Mucosa of rectum (tissue), 2 donors: Measurements from ENCODE around the gene MYRFL.
"Not testable (repeated sequence)": the region's sequence is repeated elsewhere in the genome, so short reads cannot be mapped to it uniquely, and the experiment has no call there.

Experiments
- H3K27ac ChIP-seq, 2 donors: one replicate each; pipeline ENCODE4 v1.7.0; 2013; ENCODE audit warnings: inconsistent platforms in 2 of 2, low read depth in 2 of 2, low read length in 2 of 2
- H3K27me3 ChIP-seq, 2 donors: one replicate each; pipeline ENCODE4 v1.7.0; 2013; ENCODE audit warnings: low read length in 2 of 2; ENCODE audit not compliant: control insufficient read depth in 2 of 2, insufficient read depth in 2 of 2
- H3K36me3 ChIP-seq, 2 donors: one replicate each; pipeline ENCODE4 v1.7.0; 2013; ENCODE audit warnings: low read length in 2 of 2; ENCODE audit not compliant: control insufficient read depth in 2 of 2, insufficient read depth in 2 of 2
- H3K4me1 ChIP-seq, 2 donors: one replicate each; pipeline ENCODE4 v1.7.0; 2013; ENCODE audit warnings: low read length in 2 of 2, mild to moderate bottlenecking in 1 of 2; ENCODE audit not compliant: control insufficient read depth in 2 of 2, insufficient read depth in 2 of 2
- H3K4me3 ChIP-seq, 2 donors: one replicate each; pipeline ENCODE4 v1.7.0; 2013; ENCODE audit warnings: low read length in 2 of 2
- H3K9ac ChIP-seq, 2 donors: one replicate each; pipeline ENCODE4 v1.7.0; 2013; ENCODE audit warnings: low read length in 2 of 2, low read depth in 1 of 2, mild to moderate bottlenecking in 1 of 2
- H3K9me3 ChIP-seq, 2 donors: one replicate each; pipeline ENCODE4 v1.7.0; 2013; ENCODE audit warnings: low read length in 2 of 2; ENCODE audit not compliant: control insufficient read depth in 2 of 2
- donor health status: healthy.
- donor health status: Normal muscosa, but diverticular disease.

MYRFL gene

GRCh38 chr12:69824966-69825560, at the start of gene MYRFL:
Gene MYRFL (plus strand): TSS chr12:69825227. CDS start chr12:69825518, 291 bp downstream.
- Histone ChIP-seq H3K36me3 (no peaks in the 10 kb centered on the region), H3K4me3 (no peak within 1 kb of the TSS), H3K27me3 (no peaks in the 10 kb centered on the region), H3K27ac (no peak within 1 kb of the TSS), H3K9me3 (no peaks in the 10 kb centered on the region), H3K9ac (peak within 1 kb of the TSS in 1 of 2 donors; percentile 14), H3K4me1 (peaks cover 0 to 3% of the 10 kb centered on the region in 2 donors)

GRCh38 chr12:69779928-69780327, 45.1 kb upstream of the MYRFL start:
- no peak overlapping the region for H3K27ac ChIP-seq

GRCh38 chr12:69783365-69783764, 41.7 kb upstream of the MYRFL start:
- Histone ChIP-seq H3K4me1 (no peaks in the 10 kb centered on the region), H3K27ac (no peak overlapping the region), H3K9ac (no peak overlapping the region), H3K36me3 (peaks cover 1 to 14% of the 10 kb centered on the region in 2 donors), H3K9me3 (no peaks in the 10 kb centered on the region), H3K27me3 (no peaks in the 10 kb centered on the region), H3K4me3 (no peak overlapping the region)

More at GRCh38 chr12:69779928-69780327, 45.1 kb upstream of the MYRFL start:
- Histone ChIP-seq H3K36me3 (peaks cover 0 to 7% of the 10 kb centered on the region in 2 donors), H3K9me3 (no peaks in the 10 kb centered on the region), H3K4me1 (no peaks in the 10 kb centered on the region), H3K9ac (no peak overlapping the region), H3K27me3 (no peaks in the 10 kb centered on the region), H3K4me3 (no peak overlapping the region)

GRCh38 chr12:69789351-69789750, 35.7 kb upstream of the MYRFL start:
- Histone ChIP-seq H3K9ac (no peak overlapping the region), H3K27ac (no peak overlapping the region), H3K4me1 (no peaks in the 10 kb centered on the region), H3K9me3 (peaks cover 2 to 7% of the 10 kb centered on the region in 2 donors), H3K4me3 (no peak overlapping the region), H3K27me3 (no peaks in the 10 kb centered on the region), H3K36me3 (peaks cover 3 to 15% of the 10 kb centered on the region in 2 donors)

- Histone ChIP-seq H3K4me3 (no peak overlapping the region), H3K27ac (no peak overlapping the region), H3K4me1 (no peaks in the 10 kb centered on the region), H3K27me3 (no peaks in the 10 kb centered on the region), H3K36me3 (peaks cover 9 to 14% of the 10 kb centered on the region in 2 donors), H3K9me3 (peaks cover 2 to 7% of the 10 kb centered on the region in 2 donors), H3K9ac (no peak overlapping the region)
These were observed 32.5 kb upstream of the MYRFL start for GRCh38 chr12:69792533-69792932.

- not testable (repeated sequence) for H3K9ac ChIP-seq, H3K27me3 ChIP-seq, H3K36me3 ChIP-seq, H3K4me1 ChIP-seq, H3K9me3 ChIP-seq, H3K27ac ChIP-seq, H3K4me3 ChIP-seq
These were observed 17.7 kb upstream of the MYRFL start for GRCh38 chr12:69807101-69807897.

GRCh38 chr12:69810870-69811498, 14.0 kb upstream of the MYRFL start:
- H3K27ac ChIP-seq = no peak overlapping the region
- no peaks in the 10 kb centered on the region for H3K4me1 ChIP-seq
- H3K9ac ChIP-seq = no peak overlapping the region
- no peaks in the 10 kb centered on the region for H3K9me3 ChIP-seq
- no peaks in the 10 kb centered on the region for H3K27me3 ChIP-seq
- H3K4me3 ChIP-seq = no peak overlapping the region
- H3K36me3 ChIP-seq = peaks cover 3 to 4% of the 10 kb centered on the region in 2 donors

GRCh38 chr12:69816082-69816481, 8.9 kb upstream of the MYRFL start:
- H3K4me1 ChIP-seq = no peaks in the 10 kb centered on the region
- no peaks in the 10 kb centered on the region for H3K27me3 ChIP-seq
- no peak overlapping the region for H3K9ac ChIP-seq
- H3K4me3 ChIP-seq = no peak overlapping the region
- H3K36me3 ChIP-seq = peaks cover 3 to 6% of the 10 kb centered on the region in 2 donors
- no peak overlapping the region for H3K27ac ChIP-seq
- H3K9me3 ChIP-seq = no peaks in the 10 kb centered on the region

GRCh38 chr12:69821032-69821455, 4.0 kb upstream of the MYRFL start:
- Histone ChIP-seq H3K36me3 (peaks cover 0 to 2% of the 10 kb centered on the region in 2 donors), H3K9ac (no peak overlapping the region), H3K27ac (no peak overlapping the region), H3K9me3 (no peaks in the 10 kb centered on the region), H3K4me3 (no peak overlapping the region), H3K27me3 (no peaks in the 10 kb centered on the region), H3K4me1 (peaks cover 0 to 3% of the 10 kb centered on the region in 2 donors)
